Measurements from ENCODE around the gene LRRC7.

Gene LRRC7

DNA sequence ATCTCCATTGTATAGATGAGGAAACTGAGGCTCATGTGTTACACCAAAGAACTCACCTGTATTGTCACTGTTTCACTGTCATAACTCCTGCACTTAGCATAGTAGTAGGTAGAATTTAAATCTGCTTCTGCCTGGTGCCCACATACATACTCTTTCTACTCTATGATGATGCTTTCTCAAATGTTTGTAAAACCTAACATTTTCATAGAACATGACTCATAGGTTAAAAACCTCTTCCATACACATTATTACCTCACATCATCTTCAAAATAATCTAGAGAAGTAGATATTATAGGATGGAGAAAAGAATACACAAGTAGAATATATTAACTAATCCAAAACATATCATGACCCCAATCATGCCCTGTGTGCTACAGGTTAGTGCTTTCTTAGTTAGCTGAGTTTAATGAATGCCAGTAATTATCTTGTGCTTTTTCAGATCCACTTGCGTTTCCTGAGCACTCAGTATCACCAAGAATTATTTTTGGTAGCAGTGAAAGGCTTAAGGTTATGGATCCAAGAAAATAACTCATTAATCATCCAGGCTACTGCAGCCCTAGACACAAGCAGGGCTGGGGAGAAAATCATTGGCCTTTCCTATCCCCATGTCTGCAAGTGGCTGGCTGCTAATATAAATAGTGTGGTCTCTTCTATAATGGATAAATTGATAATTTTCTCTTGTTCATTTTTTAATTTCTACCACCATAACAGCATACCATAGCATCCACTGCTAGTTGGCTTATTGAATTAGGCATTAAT lies 480.8 kb downstream of the LRRC7 start:
- no peak for TF ChIP-seq CTCF (conservative IDR thresholded peaks at IDR 0.05; ENCODE audit: low read length)
- no peak for TF ChIP-seq EZH2phosphoT487 (IDR thresholded peaks at IDR 0.05; ENCODE audit: borderline replicate concordance)
- Histone ChIP-seq H3K9me2 (replicated peaks; ENCODE audit: low read depth, low read length) (no peaks in the 10 kb centered on the region), H3K4me2 (ENCODE audit: low read depth, low read length, poor library complexity, severe bottlenecking) (no peak overlapping the region), H3K79me2 (ENCODE audit: insufficient read depth, low read length) (no peaks in the 10 kb centered on the region), H3K9ac (ENCODE audit: low read depth, low read length, poor library complexity, severe bottlenecking) (no peak overlapping the region), H4K20me1 (ENCODE audit: insufficient read depth, low read length, poor library complexity, severe bottlenecking) (no peaks in the 10 kb centered on the region), H3K27me3 (ENCODE audit: insufficient read depth, low read length, poor library complexity, severe bottlenecking) (no peaks in the 10 kb centered on the region), H3K4me3 (ENCODE audit: low read length, poor library complexity, severe bottlenecking) (no peak overlapping the region), H3K36me3 (ENCODE audit: insufficient read depth, low read length) (no peaks in the 10 kb centered on the region), H3K9me3 (ENCODE audit: insufficient read depth, low read depth, low read length) (no peaks in the 10 kb centered on the region), H2AFZ (ENCODE audit: low read length) (no peak overlapping the region), H3F3A (ENCODE audit: low read depth) (no peaks in the 10 kb centered on the region), H3K4me1 (ENCODE audit: insufficient read depth, low read length, poor library complexity, severe bottlenecking) (no peaks in the 10 kb centered on the region)

DNA sequence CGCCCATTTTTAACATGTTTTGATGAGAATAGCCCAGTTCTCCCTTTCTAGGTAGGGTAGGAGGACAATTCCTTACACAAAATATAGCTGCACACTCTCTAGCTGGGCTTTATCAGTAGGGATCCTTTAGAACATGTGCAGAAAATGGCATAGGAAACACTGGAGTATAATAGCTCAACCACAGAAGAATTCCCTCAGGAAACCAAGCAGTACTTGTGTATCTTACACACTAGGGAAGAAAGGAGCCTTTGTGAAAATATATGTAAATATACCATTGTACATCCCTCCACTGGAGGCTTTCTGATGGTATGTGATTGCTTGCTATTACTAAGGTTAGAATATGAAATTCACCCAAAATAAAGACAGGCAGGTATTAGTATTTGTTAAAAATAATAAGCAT lies 484.2 kb downstream of the LRRC7 start:
- no peaks in the 10 kb centered on the region for H3K4me1 ChIP-seq (ENCODE audit: insufficient read depth, low read length, poor library complexity, severe bottlenecking)
- H3K36me3 ChIP-seq (ENCODE audit: insufficient read depth, low read length), result no peaks in the 10 kb centered on the region
- no peak overlapping the region for H2AFZ ChIP-seq (ENCODE audit: low read length)
- no peaks in the 10 kb centered on the region for H3K9me2 ChIP-seq (replicated peaks; ENCODE audit: low read depth, low read length)
- no peak for TF ChIP-seq CTCF (conservative IDR thresholded peaks at IDR 0.05; ENCODE audit: low read length)
- TF ChIP-seq EZH2phosphoT487 (IDR thresholded peaks at IDR 0.05; ENCODE audit: borderline replicate concordance), result no peak
- no peaks in the 10 kb centered on the region for H3K79me2 ChIP-seq (ENCODE audit: insufficient read depth, low read length)
- H4K20me1 ChIP-seq (ENCODE audit: insufficient read depth, low read length, poor library complexity, severe bottlenecking), result no peaks in the 10 kb centered on the region
- no peak overlapping the region for H3K4me3 ChIP-seq (ENCODE audit: low read length, poor library complexity, severe bottlenecking)
- H3K4me2 ChIP-seq (ENCODE audit: low read depth, low read length, poor library complexity, severe bottlenecking), result no peak overlapping the region
- H3K9ac ChIP-seq (ENCODE audit: low read depth, low read length, poor library complexity, severe bottlenecking), result no peak overlapping the region
- no peaks in the 10 kb centered on the region for H3K27me3 ChIP-seq (ENCODE audit: insufficient read depth, low read length, poor library complexity, severe bottlenecking)
- no peaks in the 10 kb centered on the region for H3F3A ChIP-seq (ENCODE audit: low read depth)
- H3K9me3 ChIP-seq (ENCODE audit: insufficient read depth, low read depth, low read length), result no peaks in the 10 kb centered on the region

- TF ChIP-seq CTCF (conservative IDR thresholded peaks at IDR 0.05; ENCODE audit: low read length) (no peak), EZH2phosphoT487 (IDR thresholded peaks at IDR 0.05; ENCODE audit: borderline replicate concordance) (no peak)
- no peaks in the 10 kb centered on the region for H3F3A ChIP-seq (ENCODE audit: low read depth)
- no peaks in the 10 kb centered on the region for H3K9me2 ChIP-seq (replicated peaks; ENCODE audit: low read depth, low read length)
- H3K4me2 ChIP-seq (ENCODE audit: low read depth, low read length, poor library complexity, severe bottlenecking), result no peak overlapping the region
- H3K36me3 ChIP-seq (ENCODE audit: insufficient read depth, low read length), result no peaks in the 10 kb centered on the region
- H3K9me3 ChIP-seq (ENCODE audit: insufficient read depth, low read depth, low read length), result no peaks in the 10 kb centered on the region
- no peak overlapping the region for H3K4me3 ChIP-seq (ENCODE audit: low read length, poor library complexity, severe bottlenecking)
- no peaks in the 10 kb centered on the region for H4K20me1 ChIP-seq (ENCODE audit: insufficient read depth, low read length, poor library complexity, severe bottlenecking)
- no peaks in the 10 kb centered on the region for H3K79me2 ChIP-seq (ENCODE audit: insufficient read depth, low read length)
- H3K27me3 ChIP-seq (ENCODE audit: insufficient read depth, low read length, poor library complexity, severe bottlenecking), result no peaks in the 10 kb centered on the region
- H3K9ac ChIP-seq (ENCODE audit: low read depth, low read length, poor library complexity, severe bottlenecking), result no peak overlapping the region
- no peak overlapping the region for H2AFZ ChIP-seq (ENCODE audit: low read length)
- no peaks in the 10 kb centered on the region for H3K4me1 ChIP-seq (ENCODE audit: insufficient read depth, low read length, poor library complexity, severe bottlenecking)
Measured at GRCh38 chr1:70057500-70057899, 489.8 kb downstream of the LRRC7 start.
